GM12878 (cell line): ENCODE measurements around the gene CADPS. TPM values are rescaled to one million over a fixed set of nuclear protein-coding genes. Genes with fewer than 3 reads are reported as not detected.

Experiments used
- MEF2A ChIP-seq: IDR thresholded peaks from 2 replicates; pipeline ENCODE4 v1.6.1; 2011; ENCODE audit warnings: low read depth, mild to moderate bottlenecking, low read length, moderate library complexity; ENCODE audit not compliant: insufficient read depth
- POLR2AphosphoS2 ChIP-seq: IDR thresholded peaks from 2 replicates; pipeline ENCODE4 v1.6.1; 2011; ENCODE audit warnings: low read depth, mild to moderate bottlenecking, low read length, improper control_type of control experiment, moderate library complexity
- SMC3 ChIP-seq: IDR thresholded peaks from 2 replicates; pipeline ENCODE4 v1.6.1; 2011; ENCODE audit warnings: low read length, improper control_type of control experiment, borderline replicate concordance
- TCF12 ChIP-seq: IDR thresholded peaks from 2 replicates; pipeline ENCODE4 v1.6.1; 2011; ENCODE audit warnings: low read depth, mild to moderate bottlenecking, low read length
- polyA plus RNA-seq, 11 experiments: library from polyadenylated mRNA; depleted of rRNA in 4 of 11; unstranded in 6 of 11; stranded (reverse) in 5 of 11; fragments of >200 nt; fragmentation: Nextera tagmentation in 4 of 11; fragmentation: Illumina TruSeq in 1 of 11; extraction: Ambion mirVana in 4 of 11; extraction: Trizol in 1 of 11; gene quantifications; 1 replicate in 1 of 11; 2 replicates in 10 of 11; pipeline versions ENCODE4 v1.2.1 to v1.2.3, GENCODE V29; 2011 to 2016; ENCODE audit warnings: inconsistent platforms in 2 of 11, missing spikeins in 2 of 11, low read depth in 1 of 11
- total RNA-seq, 4 experiments: library from RNA; depleted of rRNA in 3 of 4; stranded (reverse); fragments of >200 nt in 3 of 4; fragmentation: Illumina TruSeq in 1 of 4; extraction: Trizol in 1 of 4; gene quantifications; 2 replicates each; pipeline versions ENCODE4 v1.2.1 to v1.2.3, GENCODE V29; 2013 to 2021
- TF ChIP-seq, protein P1 (sequence below): fragments of 450-650 bp; formaldehyde crosslinking; IDR thresholded peaks from 2 replicates; pipeline ENCODE4 v1.4.0; 2020; ENCODE audit warnings: mild to moderate bottlenecking, moderate library complexity
- TF ChIP-seq, protein P2 (sequence below): IDR thresholded peaks from 2 replicates; pipeline ENCODE4 v1.6.1; 2011; ENCODE audit warnings: borderline replicate concordance, low read depth, mild to moderate bottlenecking, moderate library complexity, low read length; ENCODE audit not compliant: insufficient read depth, poor library complexity, severe bottlenecking
- TF ChIP-seq, protein P3 (sequence below): fragments of 150-350 bp; IDR thresholded peaks from 2 replicates; pipeline ENCODE4 v1.6.1; 2014; ENCODE audit warnings: mild to moderate bottlenecking, low read depth, low read length

Gene CADPS
- total and polyA plus RNA-seq, 10 of the 15 experiments (the other 5 are each of a cell fraction or from before 2014, with no cell fraction given): 0.20 TPM; not detected in 9

DNA sequence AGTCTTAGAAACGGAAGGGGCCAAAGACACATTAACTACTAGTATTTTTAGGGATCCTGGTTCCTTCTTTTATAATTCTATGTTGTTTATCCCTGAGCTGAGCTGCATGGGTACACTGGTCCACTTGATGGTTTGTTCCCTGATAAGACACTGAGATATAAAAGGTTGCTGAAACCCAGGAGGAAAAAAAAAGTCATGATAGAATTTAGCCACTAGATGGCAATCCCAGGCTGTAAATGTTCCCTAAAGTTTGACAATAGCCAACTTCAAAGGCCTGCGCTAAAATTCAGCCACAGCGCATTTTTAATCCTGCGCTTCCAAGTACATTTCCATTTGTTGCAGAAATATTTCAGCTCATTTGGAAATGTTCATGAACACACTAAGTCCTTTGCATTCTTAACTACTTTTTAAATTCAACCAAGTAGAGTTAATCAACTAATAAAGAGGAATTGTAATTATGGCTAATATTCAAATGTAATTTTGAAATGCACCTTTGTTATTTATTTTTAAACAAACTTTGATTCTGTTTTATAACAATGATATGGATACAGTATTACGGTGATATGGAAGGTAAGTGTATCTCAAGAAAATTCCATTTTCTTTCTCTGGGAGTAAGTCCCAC is 252.6 kb downstream of the CADPS start (continued):
- TF ChIP-seq, protein P1, sequence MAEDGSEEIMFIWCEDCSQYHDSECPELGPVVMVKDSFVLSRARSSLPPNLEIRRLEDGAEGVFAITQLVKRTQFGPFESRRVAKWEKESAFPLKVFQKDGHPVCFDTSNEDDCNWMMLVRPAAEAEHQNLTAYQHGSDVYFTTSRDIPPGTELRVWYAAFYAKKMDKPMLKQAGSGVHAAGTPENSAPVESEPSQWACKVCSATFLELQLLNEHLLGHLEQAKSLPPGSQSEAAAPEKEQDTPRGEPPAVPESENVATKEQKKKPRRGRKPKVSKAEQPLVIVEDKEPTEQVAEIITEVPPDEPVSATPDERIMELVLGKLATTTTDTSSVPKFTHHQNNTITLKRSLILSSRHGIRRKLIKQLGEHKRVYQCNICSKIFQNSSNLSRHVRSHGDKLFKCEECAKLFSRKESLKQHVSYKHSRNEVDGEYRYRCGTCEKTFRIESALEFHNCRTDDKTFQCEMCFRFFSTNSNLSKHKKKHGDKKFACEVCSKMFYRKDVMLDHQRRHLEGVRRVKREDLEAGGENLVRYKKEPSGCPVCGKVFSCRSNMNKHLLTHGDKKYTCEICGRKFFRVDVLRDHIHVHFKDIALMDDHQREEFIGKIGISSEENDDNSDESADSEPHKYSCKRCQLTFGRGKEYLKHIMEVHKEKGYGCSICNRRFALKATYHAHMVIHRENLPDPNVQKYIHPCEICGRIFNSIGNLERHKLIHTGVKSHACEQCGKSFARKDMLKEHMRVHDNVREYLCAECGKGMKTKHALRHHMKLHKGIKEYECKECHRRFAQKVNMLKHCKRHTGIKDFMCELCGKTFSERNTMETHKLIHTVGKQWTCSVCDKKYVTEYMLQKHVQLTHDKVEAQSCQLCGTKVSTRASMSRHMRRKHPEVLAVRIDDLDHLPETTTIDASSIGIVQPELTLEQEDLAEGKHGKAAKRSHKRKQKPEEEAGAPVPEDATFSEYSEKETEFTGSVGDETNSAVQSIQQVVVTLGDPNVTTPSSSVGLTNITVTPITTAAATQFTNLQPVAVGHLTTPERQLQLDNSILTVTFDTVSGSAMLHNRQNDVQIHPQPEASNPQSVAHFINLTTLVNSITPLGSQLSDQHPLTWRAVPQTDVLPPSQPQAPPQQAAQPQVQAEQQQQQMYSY (CRISPR knock-in tag): no peak
- TF ChIP-seq SMC3 (peak; percentile 60), POLR2AphosphoS2 (no peak), TCF12 (no peak), MEF2A (no peak)
- TF ChIP-seq, protein P2, sequence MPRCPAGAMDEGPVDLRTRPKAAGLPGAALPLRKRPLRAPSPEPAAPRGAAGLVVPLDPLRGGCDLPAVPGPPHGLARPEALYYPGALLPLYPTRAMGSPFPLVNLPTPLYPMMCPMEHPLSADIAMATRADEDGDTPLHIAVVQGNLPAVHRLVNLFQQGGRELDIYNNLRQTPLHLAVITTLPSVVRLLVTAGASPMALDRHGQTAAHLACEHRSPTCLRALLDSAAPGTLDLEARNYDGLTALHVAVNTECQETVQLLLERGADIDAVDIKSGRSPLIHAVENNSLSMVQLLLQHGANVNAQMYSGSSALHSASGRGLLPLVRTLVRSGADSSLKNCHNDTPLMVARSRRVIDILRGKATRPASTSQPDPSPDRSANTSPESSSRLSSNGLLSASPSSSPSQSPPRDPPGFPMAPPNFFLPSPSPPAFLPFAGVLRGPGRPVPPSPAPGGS: no peak
- TF ChIP-seq, protein P3, sequence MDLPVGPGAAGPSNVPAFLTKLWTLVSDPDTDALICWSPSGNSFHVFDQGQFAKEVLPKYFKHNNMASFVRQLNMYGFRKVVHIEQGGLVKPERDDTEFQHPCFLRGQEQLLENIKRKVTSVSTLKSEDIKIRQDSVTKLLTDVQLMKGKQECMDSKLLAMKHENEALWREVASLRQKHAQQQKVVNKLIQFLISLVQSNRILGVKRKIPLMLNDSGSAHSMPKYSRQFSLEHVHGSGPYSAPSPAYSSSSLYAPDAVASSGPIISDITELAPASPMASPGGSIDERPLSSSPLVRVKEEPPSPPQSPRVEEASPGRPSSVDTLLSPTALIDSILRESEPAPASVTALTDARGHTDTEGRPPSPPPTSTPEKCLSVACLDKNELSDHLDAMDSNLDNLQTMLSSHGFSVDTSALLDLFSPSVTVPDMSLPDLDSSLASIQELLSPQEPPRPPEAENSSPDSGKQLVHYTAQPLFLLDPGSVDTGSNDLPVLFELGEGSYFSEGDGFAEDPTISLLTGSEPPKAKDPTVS: no peak
- TF ChIP-seq, all 136 proteins: peak for 5
